Heart left ventricle (tissue), 16 donors: ENCODE results near the gene ACP7. TPM values are rescaled to one million over a fixed set of nuclear protein-coding genes. Genes with fewer than 3 reads are reported as not detected.

Source experiments
- ATAC-seq, 4 donors: fragments of 200-7000 bp; cut with Tn5 transposase; one replicate each; pipeline ENCODE4 v1.9.1; 2020 to 2022; ENCODE audit warnings: moderate library complexity in 4 of 4, mild to moderate bottlenecking in 3 of 4, moderate number of reproducible peaks in 1 of 4
- DNase-seq, 5 donors: peaks; one replicate each; pipeline ENCODE4 v3.0.0-alpha.2; 2020
- H3K27ac ChIP-seq, 12 donors: fragments of 200-600 bp; sonication (generic) in 4 of 12; one replicate each; pipeline versions ENCODE4 v1.5.0 to v1.8.0; 2016 to 2022; ENCODE audit warnings: mild to moderate bottlenecking in 2 of 12
- H3K27me3 ChIP-seq, 9 donors: fragments of 200-600 bp; sonication (generic) in 2 of 9; one replicate each; pipeline versions ENCODE4 v1.5.1 to v1.8.0; 2016 to 2022; ENCODE audit warnings: mild to moderate bottlenecking in 3 of 9
- H3K36me3 ChIP-seq, 9 donors: fragments of 200-600 bp; sonication (generic) in 2 of 9; one replicate each; pipeline versions ENCODE4 v1.5.0 to v1.8.0; 2018 to 2022; ENCODE audit warnings: mild to moderate bottlenecking in 2 of 9
- H3K4me1 ChIP-seq, 12 donors: fragments of 200-600 bp; sonication (generic) in 4 of 12; one replicate each; pipeline versions ENCODE4 v1.5.0 to v1.8.0; 2016 to 2022; ENCODE audit warnings: mild to moderate bottlenecking in 3 of 12
- H3K4me3 ChIP-seq, 12 donors: fragments of 200-600 bp; sonication (generic) in 4 of 12; one replicate each; pipeline versions ENCODE4 v1.5.0 to v1.8.0; 2017 to 2022; ENCODE audit warnings: mild to moderate bottlenecking in 9 of 12, moderate library complexity in 4 of 12
- H3K9me3 ChIP-seq, 12 donors: fragments of 200-600 bp; sonication (generic) in 4 of 12; one replicate each; pipeline versions ENCODE4 v1.5.0 to v1.8.0; 2016 to 2022; ENCODE audit warnings: mild to moderate bottlenecking in 1 of 12
- POLR2A ChIP-seq, 2 donors: fragments of 450-650 bp; IDR thresholded peaks; one replicate each; pipeline ENCODE4 v1.6.1; 2017; ENCODE audit warnings: antibody characterized with exemption in 2 of 2, mild to moderate bottlenecking in 2 of 2, moderate library complexity in 2 of 2
- WGBS, 4 donors: extraction: QIAGEN DNeasy Blood & Tissue Kit in 2 of 4; methylation state at CpG; one replicate each; pipeline versions ENCODE4 v1.1.5 to v1.1.7; 2013 to 2018; 5-methylcytosine and 5-hydroxymethylcytosine counted together
- intact Hi-C, 10 donors: fragments of 100-400 bp; cut with DNase I; formaldehyde crosslinking; loops; one replicate each; pipeline versions ENCODE4 v1.11.1 to v1.14.2; 2022
- polyA plus RNA-seq, 2 donors: library from polyadenylated mRNA; stranded (reverse); fragments of 200-250 nt; gene quantifications; one replicate each; pipeline ENCODE4 v1.2.3, GENCODE V29; 2013
- total RNA-seq, 9 donors: library from RNA; depleted of rRNA in 2 of 9; stranded (reverse); fragments of >200 nt in 2 of 9; fragmentation: NEBNext Ultra II Directional in 3 of 9; extraction: Animal tissue kit (Norgen Biotek cat#: 25700) in 3 of 9; gene quantifications; one replicate each; pipeline versions ENCODE4 v1.1.0 to v1.2.4, GENCODE V29; 2016 to 2023
- TF ChIP-seq, protein P1 (sequence below), 12 donors: fragments of 200-600 bp; sonication (generic) in 4 of 12; IDR thresholded peaks; one replicate each; pipeline versions ENCODE4 v1.5.0 to v1.8.0; 2018 to 2022; ENCODE audit warnings: antibody characterized with exemption in 12 of 12, mild to moderate bottlenecking in 5 of 12
- donor health status: ischemic (EF 13 %, LVEDD 7.1; RV severe dilation, severe dysfunction).
- donor health status: healthy with polysubstance abuse.
- donor health status: DM: no; HTN: yes; CAD: no.
- donor health status: DM: no; HTN: no; CAD: no.
- donor health status: ischemic (EF 25% LVEDD 6.9; RV normal size, moderate dysfunction).
- donor health status: ischemic (EF 25% LVEDD 5.7; RV mildly dilated, moderate dysfunction).
- donor health status: healthy.
- donor health status: DM: yes; HTN: yes; CAD: no.
- donor health status: ischemic (EF 35%, LVEDD 5.7; RV mildly dilated, moderate dysfunction).
- donor health status: nonischemic (EF 11% LVEDD 7.7; RV severe dilation, severe dysfunction).
- donor health status: DM: yes; HTN: yes; CAD: no.
- donor health status: PGD.
- donor health status: ischemic (EF 29% LVEDD 5.4; RV normal size, mild dysfunction).
- donor health status: nonischemic (EF 23%, LVEDD 6.1; RV moderate dilation, normal function).

ACP7 gene
- total and polyA plus RNA-seq, 11 donors: not detected

DNA sequence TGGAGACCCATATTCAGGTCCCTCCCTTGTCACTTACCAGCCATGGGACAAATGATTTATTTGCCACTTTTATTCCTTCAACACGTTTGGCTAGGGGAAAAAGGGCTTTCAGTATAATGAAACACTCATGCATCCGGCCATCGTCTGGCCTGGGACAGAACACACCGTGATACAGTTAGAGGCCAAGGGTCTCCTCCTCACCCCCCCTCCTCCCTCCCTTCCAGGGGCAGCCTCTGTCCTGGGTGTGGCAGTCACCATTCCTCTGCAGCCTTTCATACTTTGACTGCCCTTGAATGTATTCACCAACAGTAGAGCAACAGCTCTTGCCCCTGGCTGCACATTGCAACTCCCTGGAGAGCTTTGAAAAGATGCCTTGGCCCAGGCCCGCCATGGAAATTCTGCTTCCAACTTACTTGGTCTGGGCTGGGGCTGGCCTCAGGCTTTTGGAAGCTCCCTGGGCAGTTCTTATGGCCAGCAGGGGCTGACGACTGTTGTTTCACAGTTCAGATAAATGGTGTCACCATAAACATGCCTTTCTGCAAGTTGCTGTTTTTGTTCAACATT is 44.4 kb downstream of the ACP7 start:
- Histone ChIP-seq H3K4me1 (peaks cover 3 to 81% (median 59%) of the 10 kb centered on the region in 12 donors), H3K4me3 (no peak overlapping the region), H3K27me3 (no peaks in the 10 kb centered on the region), H3K36me3 (no peaks in the 10 kb centered on the region), H3K9me3 (no peaks in the 10 kb centered on the region), H3K27ac (no peak overlapping the region)
- 59 to 74% (median 63%) methylated on average over 5 to 6 of the region's 6 CpGs for WGBS, 4 donors
- intact Hi-C loops: loop anchor here in 6 of 10 donors (5.0 to 10.0 kb wide), 6 partner anchors 56 to 514 kb away; partner anchors contain the start of genes EID2B (in 4 of the 6), PLEKHG2 (in 2 of the 6), EID2 (in 1 of the 6) and EIF3K (in 1 of the 6)
- DNase-seq (no peak), ATAC-seq (no peak)
- no peak for TF ChIP-seq POLR2A (IDR thresholded peaks at IDR 0.05)
- TF ChIP-seq, protein P1, sequence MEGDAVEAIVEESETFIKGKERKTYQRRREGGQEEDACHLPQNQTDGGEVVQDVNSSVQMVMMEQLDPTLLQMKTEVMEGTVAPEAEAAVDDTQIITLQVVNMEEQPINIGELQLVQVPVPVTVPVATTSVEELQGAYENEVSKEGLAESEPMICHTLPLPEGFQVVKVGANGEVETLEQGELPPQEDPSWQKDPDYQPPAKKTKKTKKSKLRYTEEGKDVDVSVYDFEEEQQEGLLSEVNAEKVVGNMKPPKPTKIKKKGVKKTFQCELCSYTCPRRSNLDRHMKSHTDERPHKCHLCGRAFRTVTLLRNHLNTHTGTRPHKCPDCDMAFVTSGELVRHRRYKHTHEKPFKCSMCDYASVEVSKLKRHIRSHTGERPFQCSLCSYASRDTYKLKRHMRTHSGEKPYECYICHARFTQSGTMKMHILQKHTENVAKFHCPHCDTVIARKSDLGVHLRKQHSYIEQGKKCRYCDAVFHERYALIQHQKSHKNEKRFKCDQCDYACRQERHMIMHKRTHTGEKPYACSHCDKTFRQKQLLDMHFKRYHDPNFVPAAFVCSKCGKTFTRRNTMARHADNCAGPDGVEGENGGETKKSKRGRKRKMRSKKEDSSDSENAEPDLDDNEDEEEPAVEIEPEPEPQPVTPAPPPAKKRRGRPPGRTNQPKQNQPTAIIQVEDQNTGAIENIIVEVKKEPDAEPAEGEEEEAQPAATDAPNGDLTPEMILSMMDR (IDR thresholded peaks at IDR 0.05): no peak

DNA sequence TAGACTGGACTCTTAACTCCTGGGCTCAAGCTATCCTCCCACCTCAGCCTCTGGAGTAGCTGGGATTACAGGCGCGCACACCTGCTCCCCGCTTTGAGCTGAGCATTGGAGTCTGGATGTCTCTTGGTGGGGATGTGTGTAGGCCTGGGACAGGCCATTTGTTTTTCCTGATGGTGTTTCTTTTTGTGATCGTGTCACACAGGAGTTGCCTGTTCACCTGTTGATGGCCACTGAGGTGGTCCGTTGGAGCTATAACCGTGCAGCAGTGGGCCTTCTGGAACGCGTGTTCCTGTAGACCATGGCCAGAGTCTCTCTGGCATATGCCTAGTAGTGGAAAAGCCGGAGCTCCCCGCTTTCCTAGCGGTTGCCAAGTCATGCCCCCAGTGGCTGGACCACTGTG is 44.9 kb downstream of the ACP7 start:
- intact Hi-C loops: loop anchor here in 6 of 10 donors (5.0 to 10.0 kb wide), 6 partner anchors 56 to 514 kb away; partner anchors contain the start of genes EID2B (in 4 of the 6), PLEKHG2 (in 2 of the 6), EID2 (in 1 of the 6) and EIF3K (in 1 of the 6)

DNA sequence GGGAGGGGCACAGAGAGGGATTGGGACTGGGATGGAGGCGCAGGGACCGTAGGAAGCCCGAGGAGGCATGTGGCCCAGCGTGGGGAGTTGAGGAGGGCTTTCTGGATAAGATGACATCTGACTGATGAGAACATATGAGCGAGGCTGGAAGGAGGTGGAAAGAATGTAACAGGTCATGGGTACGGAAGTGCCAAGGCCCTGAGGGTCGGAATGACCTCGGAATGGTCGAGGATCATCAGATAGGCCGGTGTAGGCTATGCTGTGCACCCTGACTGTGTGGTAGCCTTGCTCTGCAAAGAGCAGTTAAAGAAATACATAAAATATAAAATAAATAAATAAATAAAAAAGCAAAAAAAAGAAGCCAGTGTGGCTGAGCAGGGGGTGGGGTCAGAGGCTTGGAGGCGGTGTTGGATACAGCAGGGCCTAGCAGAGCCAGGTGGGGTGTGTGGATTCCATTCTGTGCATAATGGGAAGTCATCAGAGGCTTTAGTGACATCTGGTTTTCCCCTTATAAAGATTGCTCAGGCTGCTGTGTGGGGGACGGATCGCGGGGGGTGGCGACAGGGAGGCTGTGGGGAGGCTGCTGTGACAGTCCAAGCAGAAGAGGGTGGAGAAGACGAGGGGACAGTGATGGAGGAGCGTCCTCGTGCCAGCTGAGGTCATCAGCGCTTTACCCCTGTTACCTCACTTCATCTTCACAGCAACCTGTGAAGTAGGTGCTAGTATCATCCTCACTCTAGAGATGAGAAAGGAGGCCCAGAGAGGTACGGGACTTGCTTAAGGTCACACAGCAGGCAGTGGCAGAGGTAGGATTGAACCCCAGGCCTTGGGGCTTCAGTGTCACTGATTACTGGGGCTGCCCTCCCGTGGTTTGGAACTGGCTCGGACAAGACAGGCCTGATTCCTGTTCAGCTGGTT is 46.4 kb downstream of the ACP7 start:
- Histone ChIP-seq H3K27ac (peak overlapping the region in 6 of 12 donors; percentile 28 to 62 (median 42)), H3K4me3 (peak overlapping the region in 1 of 12 donors; percentile 7), H3K9me3 (no peaks in the 10 kb centered on the region), H3K36me3 (no peaks in the 10 kb centered on the region), H3K4me1 (peaks cover 3 to 76% (median 52%) of the 10 kb centered on the region in 12 donors), H3K27me3 (no peaks in the 10 kb centered on the region)
- intact Hi-C loops: no loop called here
- 62 to 71% (median 68%) methylated on average over 22 of the region's 22 CpGs for WGBS, 4 donors
- DNase-seq (peak in 1 of 5 donors; percentile 41), ATAC-seq (peak in 1 of 4 donors; percentile 62)
- TF ChIP-seq, protein P1 (IDR thresholded peaks at IDR 0.05): no peak
- no peak for TF ChIP-seq POLR2A (IDR thresholded peaks at IDR 0.05)

More for the DNA sequence above, 44.9 kb downstream of the ACP7 start:
- DNase-seq (no peak), ATAC-seq (no peak)
- Histone ChIP-seq H3K27me3 (no peaks in the 10 kb centered on the region), H3K27ac (no peak overlapping the region), H3K4me3 (no peak overlapping the region), H3K4me1 (peaks cover 3 to 85% (median 61%) of the 10 kb centered on the region in 12 donors), H3K36me3 (no peaks in the 10 kb centered on the region), H3K9me3 (no peaks in the 10 kb centered on the region)
- 91 to 98% (median 94%) methylated on average over 6 to 11 of the region's 11 CpGs for WGBS, 4 donors
- TF ChIP-seq, protein P1 (IDR thresholded peaks at IDR 0.05): no peak
- no peak for TF ChIP-seq POLR2A (IDR thresholded peaks at IDR 0.05)
